Measurements from ENCODE around the gene POLRMT.

POLRMT gene

DNA sequence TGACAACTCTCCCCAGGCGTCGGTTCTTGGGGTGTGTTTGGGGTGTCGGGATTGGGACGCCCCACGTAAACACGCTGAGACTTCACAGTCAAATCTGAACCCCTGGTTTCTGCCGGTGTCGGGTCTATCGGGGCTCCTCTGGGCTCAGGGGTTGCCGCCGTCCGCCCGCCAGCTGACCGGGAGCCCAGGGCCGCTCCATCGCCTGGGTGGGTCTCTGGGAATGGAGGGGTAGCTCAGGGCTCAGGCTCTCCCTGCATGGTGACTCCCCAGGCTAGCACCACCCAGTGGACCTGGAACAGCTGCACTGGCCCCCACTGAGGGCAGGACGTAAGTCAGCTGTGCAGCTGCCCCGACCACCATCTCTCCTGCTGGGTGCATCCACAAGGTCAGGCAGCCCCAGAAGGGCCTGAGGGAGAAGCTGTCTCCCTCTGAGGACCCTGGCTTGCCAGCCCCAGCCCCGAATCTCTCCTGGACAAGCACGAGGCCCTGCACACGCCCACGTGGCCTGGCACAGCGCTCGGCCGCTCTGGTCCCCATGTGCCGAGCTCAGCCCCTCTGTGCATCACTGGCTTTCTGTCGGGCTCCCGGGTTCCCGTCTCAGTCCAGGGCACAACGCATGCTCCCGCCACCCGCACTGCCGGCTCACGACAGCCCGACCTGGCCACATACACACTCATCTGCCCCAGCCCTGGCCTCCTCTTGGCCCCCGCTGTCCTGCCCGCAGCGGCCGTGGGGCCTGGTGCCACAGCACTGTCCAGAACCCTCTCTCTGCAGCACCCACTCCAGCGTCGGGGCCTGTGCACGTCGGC lies 23.6 kb upstream of the POLRMT start:
- TF ChIP-seq, protein P1, sequence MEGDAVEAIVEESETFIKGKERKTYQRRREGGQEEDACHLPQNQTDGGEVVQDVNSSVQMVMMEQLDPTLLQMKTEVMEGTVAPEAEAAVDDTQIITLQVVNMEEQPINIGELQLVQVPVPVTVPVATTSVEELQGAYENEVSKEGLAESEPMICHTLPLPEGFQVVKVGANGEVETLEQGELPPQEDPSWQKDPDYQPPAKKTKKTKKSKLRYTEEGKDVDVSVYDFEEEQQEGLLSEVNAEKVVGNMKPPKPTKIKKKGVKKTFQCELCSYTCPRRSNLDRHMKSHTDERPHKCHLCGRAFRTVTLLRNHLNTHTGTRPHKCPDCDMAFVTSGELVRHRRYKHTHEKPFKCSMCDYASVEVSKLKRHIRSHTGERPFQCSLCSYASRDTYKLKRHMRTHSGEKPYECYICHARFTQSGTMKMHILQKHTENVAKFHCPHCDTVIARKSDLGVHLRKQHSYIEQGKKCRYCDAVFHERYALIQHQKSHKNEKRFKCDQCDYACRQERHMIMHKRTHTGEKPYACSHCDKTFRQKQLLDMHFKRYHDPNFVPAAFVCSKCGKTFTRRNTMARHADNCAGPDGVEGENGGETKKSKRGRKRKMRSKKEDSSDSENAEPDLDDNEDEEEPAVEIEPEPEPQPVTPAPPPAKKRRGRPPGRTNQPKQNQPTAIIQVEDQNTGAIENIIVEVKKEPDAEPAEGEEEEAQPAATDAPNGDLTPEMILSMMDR (IDR thresholded peaks at IDR 0.05; ENCODE audit: low read depth, low read length, missing control alignments) = no peak
- DNase-seq (ENCODE audit: low read depth) = no peak
- H3K4me3 ChIP-seq (ENCODE audit: low read depth, low read length) = no peak overlapping the region

DNA sequence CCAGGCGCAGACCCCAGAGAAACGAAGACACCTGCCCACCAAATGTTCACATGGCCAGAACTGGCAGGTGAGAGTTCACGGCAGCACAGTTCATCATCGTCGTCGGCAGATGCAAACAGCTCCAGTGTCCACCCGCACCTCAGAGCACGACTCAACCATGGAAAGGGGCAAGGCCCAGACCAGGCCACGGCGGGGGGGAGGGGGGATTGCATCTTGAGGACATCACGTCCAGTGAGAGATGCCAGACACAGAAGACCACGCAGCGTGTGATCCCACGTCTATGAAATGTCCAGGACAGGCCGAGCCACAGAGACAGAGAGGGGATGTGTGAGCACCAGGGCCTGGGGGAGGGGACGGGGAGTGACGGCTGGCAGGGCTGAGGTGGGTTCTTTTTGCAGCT lies 22.4 kb upstream of the POLRMT start:
- DNase-seq (ENCODE audit: low read depth) = no peak
- TF ChIP-seq, protein P1 (IDR thresholded peaks at IDR 0.05; ENCODE audit: low read depth, low read length, missing control alignments) = no peak
- H3K4me3 ChIP-seq (ENCODE audit: low read depth, low read length) = no peak overlapping the region

DNA sequence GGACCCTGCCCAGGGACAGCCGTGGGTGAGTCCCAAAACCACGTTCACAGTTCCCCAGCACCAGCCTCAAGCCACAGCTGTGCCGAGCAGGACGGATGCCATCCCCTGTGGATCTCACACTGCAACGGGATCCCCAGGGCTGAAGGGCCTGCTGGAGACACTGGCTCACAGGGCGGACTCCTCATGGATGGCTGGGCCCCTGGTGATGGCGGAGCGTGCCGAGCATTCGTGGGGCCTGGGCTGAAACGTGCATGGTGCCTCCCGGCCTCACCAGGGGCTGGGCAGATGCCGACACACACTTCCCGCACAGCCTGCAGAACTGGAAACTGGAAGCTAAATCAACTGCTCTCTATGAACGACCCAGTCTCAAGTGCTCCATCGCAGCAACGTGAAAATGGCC lies 20.1 kb upstream of the POLRMT start:
- no peak overlapping the region for H3K4me3 ChIP-seq (ENCODE audit: low read depth, low read length)
- no peak for DNase-seq (ENCODE audit: low read depth)
- TF ChIP-seq, protein P1 (IDR thresholded peaks at IDR 0.05; ENCODE audit: low read depth, low read length, missing control alignments) = no peak

DNA sequence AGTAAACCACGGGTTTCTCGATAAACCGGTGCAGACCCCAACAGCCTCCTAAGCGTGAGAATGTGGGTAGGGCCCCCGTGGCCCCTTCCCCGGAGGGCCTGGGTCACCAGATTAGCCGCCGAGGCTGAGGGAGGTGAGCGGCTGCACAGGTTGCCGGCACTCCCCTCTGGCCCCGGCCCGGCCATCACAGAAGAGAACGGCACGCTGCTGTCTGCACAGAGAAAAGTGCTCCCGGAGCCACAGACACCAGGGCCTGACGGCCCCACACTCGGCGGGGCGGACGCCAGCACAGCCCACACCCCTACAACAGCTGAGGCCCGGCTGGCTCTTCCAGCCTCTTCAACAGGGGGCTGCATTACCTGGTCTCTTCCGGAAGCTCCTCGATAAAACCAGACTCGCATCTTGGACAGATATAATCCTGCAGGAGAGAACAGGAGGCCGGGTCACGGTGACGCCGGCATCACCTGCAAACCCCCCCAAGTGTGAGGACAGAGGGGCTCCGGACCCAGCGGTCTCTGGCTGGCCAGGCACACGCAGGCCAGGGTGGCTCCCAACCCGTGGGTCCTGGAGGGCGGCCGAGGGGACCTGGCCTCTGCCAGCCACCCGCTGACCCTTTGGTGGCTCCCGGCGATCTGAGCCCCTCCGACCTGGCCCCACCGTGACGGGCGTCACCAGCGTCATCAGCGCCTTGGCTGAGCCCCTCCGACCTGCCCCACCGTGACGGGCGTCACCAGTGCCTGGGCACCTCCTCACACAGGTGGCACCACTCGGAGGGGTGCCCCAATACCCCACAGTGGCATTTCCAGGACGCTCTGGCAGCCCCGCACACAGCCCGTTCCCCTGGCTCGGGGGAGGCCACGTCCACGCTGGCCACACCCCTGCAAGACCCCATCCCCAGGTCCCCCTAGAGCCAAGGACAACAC lies 19.4 kb upstream of the POLRMT start:
- DNase-seq (ENCODE audit: low read depth) = no peak
- H3K4me3 ChIP-seq (ENCODE audit: low read depth, low read length) = no peak overlapping the region
- TF ChIP-seq, protein P1 (IDR thresholded peaks at IDR 0.05; ENCODE audit: low read depth, low read length, missing control alignments) = no peak

DNA sequence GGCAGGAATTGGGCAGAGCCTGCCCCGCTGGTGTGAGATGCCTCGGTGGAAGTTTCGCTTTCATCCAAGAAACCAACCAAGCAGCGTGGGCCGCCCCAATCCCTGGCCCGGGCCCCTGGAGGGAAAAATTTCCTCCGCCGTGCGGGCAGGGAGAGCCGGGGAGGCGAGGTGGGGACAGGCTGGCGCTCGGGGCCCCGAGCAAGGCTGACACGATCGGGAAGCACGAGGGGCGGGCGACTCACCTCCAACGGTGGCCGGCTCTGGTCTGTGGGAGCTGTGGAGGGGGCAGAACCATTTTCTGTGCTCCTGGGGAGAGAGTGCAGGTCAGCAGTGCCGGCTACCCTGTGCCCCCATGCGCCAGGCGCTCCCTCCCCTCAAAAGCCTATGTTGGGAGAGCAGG lies 18.7 kb upstream of the POLRMT start:
- H3K4me3 ChIP-seq (ENCODE audit: low read depth, low read length) = no peak overlapping the region
- TF ChIP-seq, protein P1 (IDR thresholded peaks at IDR 0.05; ENCODE audit: low read depth, low read length, missing control alignments) = no peak
- no peak for DNase-seq (ENCODE audit: low read depth)

DNA sequence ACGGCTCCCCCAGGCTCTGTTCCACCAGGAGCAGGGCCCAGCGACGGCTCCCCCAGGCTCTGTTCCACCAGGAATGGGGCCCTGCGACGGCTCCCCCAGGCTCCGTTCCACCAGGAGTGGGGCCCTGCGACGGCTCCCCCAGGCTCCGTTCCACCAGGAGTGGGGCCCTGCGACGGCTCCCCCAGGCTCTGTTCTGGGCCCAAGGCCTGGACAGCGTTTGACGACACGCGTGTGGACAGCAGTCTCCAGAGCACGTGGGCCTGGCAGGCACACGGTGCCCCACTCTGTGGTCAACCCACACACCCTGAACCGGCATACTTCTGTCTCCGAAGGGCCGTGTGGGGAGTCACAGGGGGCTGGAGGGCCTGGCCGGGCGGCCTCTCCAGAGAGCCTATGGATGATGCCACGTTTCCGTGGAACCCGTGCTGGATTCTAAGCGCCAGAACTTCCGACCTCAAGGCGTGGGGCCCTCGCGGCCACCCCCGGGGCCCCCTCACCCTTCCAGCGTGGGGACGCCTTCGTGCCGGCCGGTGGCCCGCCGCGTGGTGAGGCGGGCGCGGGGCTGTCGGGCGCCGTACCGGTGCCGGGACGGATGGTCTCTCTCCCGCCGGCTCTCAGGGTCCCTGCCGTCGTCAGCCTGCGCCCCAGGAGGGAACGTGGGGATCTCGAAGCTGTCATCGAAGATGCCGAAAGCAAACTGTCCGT lies 17.9 kb upstream of the POLRMT start:
- TF ChIP-seq, protein P1 (IDR thresholded peaks at IDR 0.05; ENCODE audit: low read depth, low read length, missing control alignments) = no peak
- no peak for DNase-seq (ENCODE audit: low read depth)
- no peak overlapping the region for H3K4me3 ChIP-seq (ENCODE audit: low read depth, low read length)

Data from GM12864 (cell line).